ENCODE measurements around the gene NOL9. TPM values are rescaled to one million over a fixed set of nuclear protein-coding genes. Genes with fewer than 3 reads are reported as not detected.

NOL9 gene
- total RNA-seq, 4 donors from 2014 or later, result 4.7 to 44.8 (median 23.7) TPM

- Histone ChIP-seq H3K4me1 (no peaks in the 10 kb centered on the region), H3K9me3 (no peaks in the 10 kb centered on the region), H3K4me3 (no peak overlapping the region), H3K27ac (no peak overlapping the region), H3K36me3 (no peaks in the 10 kb centered on the region), H3K27me3 (no peaks in the 10 kb centered on the region)
- DNase-seq, result no peak
- TF ChIP-seq POLR2A (IDR thresholded peaks at IDR 0.05), result no peak
- no peak for TF ChIP-seq CTCF (IDR thresholded peaks at IDR 0.05)
- intact Hi-C loops (cut with DNase I; ENCODE audit: low total_unique reads), result no loop called here
These were observed 43.8 kb downstream of the NOL9 start for GRCh38 chr1:6510493-6510892.

- Histone ChIP-seq H3K4me1 (no peaks in the 10 kb centered on the region), H3K27me3 (no peaks in the 10 kb centered on the region)
- intact Hi-C loops (cut with DNase I; ENCODE audit: low total_unique reads), result no loop called here
These were observed 44.4 kb downstream of the NOL9 start for GRCh38 chr1:6509919-6510291.

DNA sequence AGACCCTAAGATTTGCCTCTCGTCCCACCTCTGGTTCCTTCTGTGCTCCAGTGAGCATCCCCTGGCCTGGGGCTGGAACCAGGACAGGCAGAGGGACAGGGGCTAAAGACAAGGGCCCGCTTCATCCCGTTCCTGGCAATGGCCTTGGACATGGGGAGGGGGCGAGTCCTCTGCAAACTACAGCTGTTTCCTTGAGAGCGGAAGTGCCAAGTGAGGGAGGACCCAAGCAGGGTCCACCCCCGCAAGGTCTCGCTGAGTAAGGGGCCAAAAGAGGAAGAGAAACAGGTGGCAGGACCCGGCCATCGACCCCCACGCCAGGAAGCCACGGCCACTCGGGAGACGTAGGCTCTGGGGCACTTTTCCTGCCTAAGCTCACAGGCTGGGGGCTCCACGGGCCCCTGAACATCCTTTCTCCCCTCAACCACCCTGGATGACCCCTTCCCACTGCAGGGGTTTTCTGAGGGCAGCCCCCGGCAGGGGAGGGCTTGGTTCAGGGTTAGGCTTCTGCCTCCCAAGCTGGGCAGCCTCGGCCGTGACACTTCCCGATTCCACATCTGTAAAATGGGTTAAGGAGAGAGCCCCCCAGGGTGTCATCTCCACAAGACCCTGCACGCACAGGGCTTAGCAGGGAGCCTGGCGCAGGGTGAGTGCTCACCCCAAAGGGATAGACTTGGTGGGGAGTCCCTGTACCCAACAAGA is 44.9 kb downstream of the NOL9 start:
- H3K36me3 ChIP-seq, result no peaks in the 10 kb centered on the region
- H3K27ac ChIP-seq, result no peak overlapping the region

More at GRCh38 chr1:6509919-6510291, 44.4 kb downstream of the NOL9 start:
- TF ChIP-seq CTCF (IDR thresholded peaks at IDR 0.05) (no peak), POLR2A (IDR thresholded peaks at IDR 0.05) (no peak)
- no peak overlapping the region for H3K4me3 ChIP-seq
- H3K9me3 ChIP-seq, result no peaks in the 10 kb centered on the region
- no peaks in the 10 kb centered on the region for H3K36me3 ChIP-seq
- DNase-seq, result no peak
- no peak overlapping the region for H3K27ac ChIP-seq

GRCh38 chr1:6508816-6509189 is 45.5 kb downstream of the NOL9 start:
- DNase-seq, result no peak
- H3K9me3 ChIP-seq, result no peaks in the 10 kb centered on the region
- intact Hi-C loops (cut with DNase I; ENCODE audit: low total_unique reads), result no loop called here
- no peak overlapping the region for H3K27ac ChIP-seq
- TF ChIP-seq CTCF (IDR thresholded peaks at IDR 0.05) (no peak), POLR2A (IDR thresholded peaks at IDR 0.05) (no peak)
- H3K27me3 ChIP-seq, result no peaks in the 10 kb centered on the region
- H3K36me3 ChIP-seq, result no peaks in the 10 kb centered on the region
- no peaks in the 10 kb centered on the region for H3K4me1 ChIP-seq
- no peak overlapping the region for H3K4me3 ChIP-seq

More for the DNA sequence above, 44.9 kb downstream of the NOL9 start:
- no peaks in the 10 kb centered on the region for H3K27me3 ChIP-seq
- no peak overlapping the region for H3K4me3 ChIP-seq
- DNase-seq, result no peak
- H3K9me3 ChIP-seq, result no peaks in the 10 kb centered on the region
- no peaks in the 10 kb centered on the region for H3K4me1 ChIP-seq
- TF ChIP-seq CTCF (IDR thresholded peaks at IDR 0.05), result no peak
- no peak for TF ChIP-seq POLR2A (IDR thresholded peaks at IDR 0.05)
- intact Hi-C loops (cut with DNase I; ENCODE audit: low total_unique reads), result no loop called here

GRCh38 chr1:6508154-6508815 is 46.0 kb downstream of the NOL9 start:
- no peaks in the 10 kb centered on the region for H3K9me3 ChIP-seq
- no peaks in the 10 kb centered on the region for H3K36me3 ChIP-seq
- no peak for DNase-seq
- no peaks in the 10 kb centered on the region for H3K27me3 ChIP-seq
- intact Hi-C loops (cut with DNase I; ENCODE audit: low total_unique reads), result no loop called here
- no peaks in the 10 kb centered on the region for H3K4me1 ChIP-seq
- TF ChIP-seq POLR2A (IDR thresholded peaks at IDR 0.05), result no peak
- TF ChIP-seq CTCF (IDR thresholded peaks at IDR 0.05), result no peak
- no peak overlapping the region for H3K27ac ChIP-seq
- no peak overlapping the region for H3K4me3 ChIP-seq
